HG03469 (cell line): ENCODE data around the gene CPA4.

Experiments used
- ATAC-seq: cut with Tn5 transposase; IDR thresholded peaks from one replicate; pipeline ENCODE4 v1.9.1; 2021; ENCODE audit warnings: mild to moderate bottlenecking, moderate library complexity, moderate number of reproducible peaks; ENCODE audit not compliant: unreplicated experiment

Gene CPA4

GRCh38 chr7:130342701-130343380 lies 49.9 kb downstream of the CPA4 start:
- no peak for ATAC-seq

DNA sequence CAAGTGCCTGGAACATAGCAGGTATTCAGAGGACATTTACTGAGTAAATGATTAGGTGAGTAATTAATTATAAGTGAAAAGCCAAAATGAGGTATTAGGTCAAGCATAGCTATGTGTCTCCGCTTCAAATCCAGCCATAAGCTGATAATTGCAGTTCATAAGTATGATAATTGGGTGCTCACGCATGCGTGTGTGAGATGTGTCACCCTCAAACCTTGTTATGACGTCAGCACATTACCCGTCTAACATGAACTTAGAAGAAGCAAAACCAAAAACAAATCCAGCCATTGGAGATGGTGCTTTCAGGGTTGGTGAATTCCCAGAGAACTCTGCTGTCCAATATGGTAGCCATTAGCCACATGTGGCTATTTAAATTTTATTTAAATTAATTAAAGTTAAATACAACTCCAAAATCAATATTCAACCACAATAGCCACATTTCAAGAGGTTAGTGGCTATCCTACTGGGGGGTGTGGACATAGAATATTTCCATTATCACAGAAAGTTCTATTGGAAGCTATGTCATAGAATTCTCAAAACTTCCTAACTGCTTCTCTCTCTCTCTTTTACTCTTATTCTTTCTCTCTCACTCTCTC lies 51.4 kb downstream of the CPA4 start, which contains the start of gene CPA5:
Gene CPA5 (plus strand): TSS at position 546 of the 596 bp plus-strand sequence. CDS start 1,670 bp downstream, outside the sequence.
- no peak for ATAC-seq

DNA sequence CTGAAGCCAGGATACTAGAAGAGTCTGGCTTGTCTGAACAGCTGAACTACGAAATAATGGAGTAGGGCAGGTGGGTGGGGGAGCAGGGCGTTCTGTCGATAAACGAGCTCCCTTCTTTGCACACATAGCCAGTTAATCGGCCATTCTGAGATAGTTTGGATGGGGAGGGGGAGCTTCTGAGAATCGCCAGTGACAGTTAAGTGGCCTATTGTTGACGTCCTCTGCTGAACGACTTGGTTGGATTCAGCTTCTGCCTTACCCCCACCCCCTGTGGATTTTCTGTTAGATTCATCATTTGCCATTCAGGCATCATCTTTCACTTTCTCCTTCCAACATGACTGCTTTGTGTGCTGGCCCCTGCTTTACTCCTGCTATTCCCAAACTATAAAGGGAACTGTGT lies 52.2 kb downstream of the CPA4 start:
- no peak for ATAC-seq

DNA sequence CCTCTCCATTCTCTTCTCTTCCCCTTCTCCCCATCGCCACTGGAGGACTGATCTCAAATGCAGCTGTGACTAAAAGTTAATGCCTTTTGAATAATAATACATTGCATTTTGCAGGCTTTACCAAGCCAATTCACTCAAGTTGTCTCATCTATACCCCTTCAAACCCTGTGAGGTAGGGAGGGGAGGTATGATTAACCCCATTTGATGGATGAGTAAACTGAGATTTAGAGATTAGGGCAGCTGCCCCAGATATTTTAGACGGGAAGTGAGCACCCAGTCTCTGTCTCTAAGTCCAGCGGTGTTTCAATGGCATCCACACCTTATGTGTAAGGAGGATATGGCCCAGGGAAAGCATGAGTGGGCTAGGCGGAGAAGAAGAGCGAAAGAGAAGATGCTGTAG lies 52.8 kb downstream of the CPA4 start:
- ATAC-seq = no peak

DNA sequence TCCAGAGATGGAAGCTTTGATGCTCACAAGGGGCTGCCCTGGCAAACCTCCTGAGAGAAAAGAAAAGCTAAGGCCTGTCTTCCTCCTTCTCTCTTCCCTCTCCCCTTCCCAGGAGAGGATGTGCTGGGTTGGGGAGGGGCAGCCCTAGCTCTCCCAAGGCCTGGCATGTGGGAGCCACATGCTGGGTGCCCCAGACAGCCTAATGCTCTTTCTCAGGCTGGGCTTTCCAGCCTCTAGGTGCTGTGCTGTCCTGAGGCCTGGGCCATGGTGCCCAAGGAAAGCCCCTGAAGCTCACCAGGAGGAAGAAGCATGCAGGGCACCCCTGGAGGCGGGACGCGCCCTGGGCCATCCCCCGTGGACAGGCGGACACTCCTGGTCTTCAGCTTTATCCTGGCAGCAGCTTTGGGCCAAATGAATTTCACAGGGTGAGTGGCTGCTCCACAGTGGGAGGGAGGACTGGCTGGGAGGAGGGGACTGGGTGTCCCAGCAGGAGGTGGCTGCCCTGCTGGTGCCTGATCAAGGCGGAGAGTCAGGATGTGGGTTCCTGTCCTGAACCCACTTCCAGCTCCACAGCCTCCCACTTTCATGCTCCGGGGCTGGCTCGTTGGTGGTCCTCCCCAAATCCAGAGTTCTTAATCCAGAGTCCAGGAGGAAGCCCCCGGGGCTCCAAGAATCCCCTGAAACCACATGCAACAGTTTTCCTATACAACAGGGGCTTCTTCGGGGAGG lies 53.4 kb downstream of the CPA4 start:
- no peak for ATAC-seq

GRCh38 chr7:130346941-130347340 lies 54.0 kb downstream of the CPA4 start:
- no peak for ATAC-seq

- no peak for ATAC-seq
Observed at GRCh38 chr7:130349911-130350782, 57.2 kb downstream of the CPA4 start.

- no peak for ATAC-seq
Observed at GRCh38 chr7:130350945-130351790, 58.2 kb downstream of the CPA4 start.

GRCh38 chr7:130351791-130352090 lies 58.8 kb downstream of the CPA4 start:
- no peak for ATAC-seq

GRCh38 chr7:130352194-130353074 lies 59.5 kb downstream of the CPA4 start:
- ATAC-seq = no peak

- ATAC-seq = no peak
Observed at GRCh38 chr7:130353196-130353595, 60.2 kb downstream of the CPA4 start.

GRCh38 chr7:130356121-130356875 lies 63.3 kb downstream of the CPA4 start:
- no peak for ATAC-seq

- no peak for ATAC-seq
Observed at GRCh38 chr7:130356876-130357611, 64.1 kb downstream of the CPA4 start.

GRCh38 chr7:130358471-130358870 lies 65.5 kb downstream of the CPA4 start:
- ATAC-seq = no peak

- ATAC-seq = no peak
Observed at GRCh38 chr7:130359276-130359857, 66.4 kb downstream of the CPA4 start.

GRCh38 chr7:130360518-130360917 lies 67.6 kb downstream of the CPA4 start:
- no peak for ATAC-seq

DNA sequence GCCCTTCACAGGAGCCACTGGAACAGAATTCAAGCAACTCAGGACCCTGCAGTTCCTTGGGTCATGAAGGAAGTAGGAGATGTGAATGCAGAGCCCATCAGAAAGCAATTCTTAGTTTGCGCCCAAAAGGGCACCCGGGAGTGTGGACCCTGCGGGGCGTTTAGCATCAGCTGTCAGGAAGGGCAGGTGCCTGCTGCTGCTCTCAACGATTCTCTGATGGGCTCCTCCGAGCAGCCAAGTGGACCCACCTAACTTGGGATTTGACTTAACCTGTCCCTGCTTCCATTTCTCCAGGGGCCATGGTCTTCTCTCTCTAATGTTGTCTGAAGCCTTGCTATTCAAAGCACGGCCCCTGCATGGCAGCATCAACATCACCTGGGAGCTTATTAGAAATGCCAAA lies 68.7 kb downstream of the CPA4 start:
- no peak for ATAC-seq
